Measurements from ENCODE around the gene PLCXD3. TPM values are rescaled to one million over a fixed set of nuclear protein-coding genes. Genes with fewer than 3 reads are reported as not detected.

Gene PLCXD3
- total and polyA plus RNA-seq, 10 donors, result 0.07 to 0.61 (median 0.20) TPM

DNA sequence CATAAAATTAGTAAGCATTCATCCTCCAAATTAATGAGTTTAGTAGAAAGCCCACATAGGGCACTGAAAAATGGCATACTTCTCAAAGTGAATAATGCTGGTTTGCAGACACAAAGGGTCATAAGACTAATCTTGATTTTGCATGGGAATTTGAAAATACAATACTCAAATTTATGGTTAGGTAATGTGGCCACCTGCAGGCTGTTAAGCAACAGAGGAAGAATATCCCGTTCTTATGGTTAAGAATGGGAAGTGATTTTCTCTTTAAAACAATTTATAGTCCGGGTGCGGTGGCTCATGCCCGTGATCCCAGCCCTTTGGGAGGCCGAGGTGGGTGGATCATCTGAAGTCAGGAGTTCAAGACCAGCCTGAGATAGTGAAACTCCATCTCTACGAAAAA, 9.4 kb upstream of the PLCXD3 start:
- no peaks in the 10 kb centered on the region for H3K4me1 ChIP-seq
- no peaks in the 10 kb centered on the region for H3K36me3 ChIP-seq
- no peak overlapping the region for H3K4me3 ChIP-seq
- TF ChIP-seq, protein P1, sequence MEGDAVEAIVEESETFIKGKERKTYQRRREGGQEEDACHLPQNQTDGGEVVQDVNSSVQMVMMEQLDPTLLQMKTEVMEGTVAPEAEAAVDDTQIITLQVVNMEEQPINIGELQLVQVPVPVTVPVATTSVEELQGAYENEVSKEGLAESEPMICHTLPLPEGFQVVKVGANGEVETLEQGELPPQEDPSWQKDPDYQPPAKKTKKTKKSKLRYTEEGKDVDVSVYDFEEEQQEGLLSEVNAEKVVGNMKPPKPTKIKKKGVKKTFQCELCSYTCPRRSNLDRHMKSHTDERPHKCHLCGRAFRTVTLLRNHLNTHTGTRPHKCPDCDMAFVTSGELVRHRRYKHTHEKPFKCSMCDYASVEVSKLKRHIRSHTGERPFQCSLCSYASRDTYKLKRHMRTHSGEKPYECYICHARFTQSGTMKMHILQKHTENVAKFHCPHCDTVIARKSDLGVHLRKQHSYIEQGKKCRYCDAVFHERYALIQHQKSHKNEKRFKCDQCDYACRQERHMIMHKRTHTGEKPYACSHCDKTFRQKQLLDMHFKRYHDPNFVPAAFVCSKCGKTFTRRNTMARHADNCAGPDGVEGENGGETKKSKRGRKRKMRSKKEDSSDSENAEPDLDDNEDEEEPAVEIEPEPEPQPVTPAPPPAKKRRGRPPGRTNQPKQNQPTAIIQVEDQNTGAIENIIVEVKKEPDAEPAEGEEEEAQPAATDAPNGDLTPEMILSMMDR (IDR thresholded peaks at IDR 0.05 in 8 of 11, conservative IDR thresholded peaks at IDR 0.05 in 3 of 11), result no peak
- TF ChIP-seq POLR2AphosphoS5 (IDR thresholded peaks at IDR 0.05) (no peak), POLR2A (IDR thresholded peaks at IDR 0.05) (no peak)
- intact Hi-C loops (cut with DNase I; ENCODE audit: low total_unique reads), result no loop called here
- 68 to 77% (median 73%) methylated on average over 6 of the region's 6 CpGs for WGBS, 5 donors
- no peaks in the 10 kb centered on the region for H3K9me3 ChIP-seq
- H3K27me3 ChIP-seq (replicated peaks in 1 of 7), result no peaks in the 10 kb centered on the region
- DNase-seq, result no peak
- H3K27ac ChIP-seq, result no peak overlapping the region

GRCh38 chr5:41517909-41518308, 7.5 kb upstream of the PLCXD3 start:
- no peaks in the 10 kb centered on the region for H3K36me3 ChIP-seq
- intact Hi-C loops (cut with DNase I; ENCODE audit: low total_unique reads), result no loop called here
- H3K4me1 ChIP-seq, result no peaks in the 10 kb centered on the region
- H3K27ac ChIP-seq, result no peak overlapping the region
- TF ChIP-seq POLR2AphosphoS5 (IDR thresholded peaks at IDR 0.05), result no peak
- no peak for TF ChIP-seq POLR2A (IDR thresholded peaks at IDR 0.05)
- TF ChIP-seq, protein P1 (IDR thresholded peaks at IDR 0.05 in 8 of 11, conservative IDR thresholded peaks at IDR 0.05 in 3 of 11), result no peak
- DNase-seq, result no peak
- H3K4me3 ChIP-seq, result no peak overlapping the region
- no peaks in the 10 kb centered on the region for H3K9me3 ChIP-seq
- H3K27me3 ChIP-seq (replicated peaks in 1 of 7), result no peaks in the 10 kb centered on the region

DNA sequence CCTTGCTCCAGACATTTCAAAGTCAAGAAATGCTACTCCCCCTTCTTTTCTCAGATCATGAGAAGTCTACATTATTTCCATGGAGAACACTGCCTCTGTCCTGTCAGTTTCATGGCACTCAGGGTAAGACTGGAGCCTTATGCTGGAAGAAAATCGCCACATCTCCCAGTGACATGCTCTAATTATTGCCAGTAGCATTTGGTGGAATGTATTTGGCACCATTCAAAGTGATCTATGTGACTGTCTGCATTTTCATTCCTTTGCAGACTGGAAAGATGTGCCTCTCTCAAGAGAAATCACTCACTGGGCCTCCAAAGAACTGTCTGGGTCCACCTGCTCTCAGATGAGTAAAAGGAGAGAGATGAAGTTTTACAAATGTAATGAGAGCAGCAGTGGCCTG, 840 bp upstream of the PLCXD3 start:
- H3K36me3 ChIP-seq, result no peaks in the 10 kb centered on the region
- intact Hi-C loops (cut with DNase I; ENCODE audit: low total_unique reads), result no loop called here

DNA sequence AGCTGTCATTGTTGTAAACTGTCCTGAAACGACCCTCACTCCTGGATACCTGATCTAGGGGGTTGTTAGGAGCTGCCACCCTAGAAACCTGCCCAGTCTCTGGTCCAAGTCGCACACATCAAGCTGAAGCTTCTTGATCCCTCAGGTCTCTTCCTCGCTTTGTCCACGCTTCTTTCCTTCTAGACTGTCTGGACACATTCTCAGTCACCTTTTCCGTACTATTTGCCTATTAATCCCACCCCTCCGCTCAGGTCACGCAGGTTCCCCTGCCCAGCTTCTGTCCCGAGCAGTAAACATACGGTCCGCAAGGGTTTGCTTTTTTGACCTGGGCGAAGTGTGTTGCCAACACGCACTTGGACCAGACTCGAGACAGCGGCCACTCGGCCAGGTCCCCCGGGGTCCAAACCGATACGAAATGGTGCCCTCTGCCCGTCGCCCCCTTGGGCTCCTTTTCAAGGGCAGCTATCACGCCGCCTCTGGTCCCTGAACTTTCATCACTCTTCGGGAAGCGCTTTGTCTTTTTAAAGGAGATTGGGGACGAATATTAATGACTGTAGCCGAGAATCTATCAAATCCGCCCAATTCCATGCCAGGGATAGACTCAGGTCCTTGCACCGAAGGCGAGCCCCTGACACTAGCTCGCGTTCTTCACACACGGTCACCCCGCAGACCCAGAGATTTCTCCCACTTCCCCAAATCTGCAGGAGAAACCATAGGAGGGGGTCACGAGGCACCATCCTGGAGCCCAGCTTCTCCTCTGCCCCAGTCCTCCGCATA, 814 bp downstream of the PLCXD3 start:
- 25 to 52% (median 29%) methylated on average over 29 to 35 of the region's 35 CpGs for WGBS, 5 donors
- no peak overlapping the region for H3K27ac ChIP-seq
- TF ChIP-seq, protein P1 (IDR thresholded peaks at IDR 0.05 in 8 of 11, conservative IDR thresholded peaks at IDR 0.05 in 3 of 11), result no peak
- TF ChIP-seq POLR2AphosphoS5 (IDR thresholded peaks at IDR 0.05) (no peak), POLR2A (IDR thresholded peaks at IDR 0.05) (no peak)
- no peaks in the 10 kb centered on the region for H3K9me3 ChIP-seq
- H3K4me1 ChIP-seq, result peaks cover 0 to 15% (median 5%) of the 10 kb centered on the region in 6 donors
- peak; percentile 51 for DNase-seq
- peaks cover 0 to 40% (median 15%) of the 10 kb centered on the region in 7 donors for H3K27me3 ChIP-seq (replicated peaks in 1 of 7)
- H3K36me3 ChIP-seq, result no peaks in the 10 kb centered on the region
- H3K4me3 ChIP-seq, result peak overlapping the region in 7 of 8 donors; percentile 0 to 61 (median 32)
- intact Hi-C loops (cut with DNase I; ENCODE audit: low total_unique reads), result no loop called here

More for the DNA sequence above, 840 bp upstream of the PLCXD3 start:
- Histone ChIP-seq H3K4me3 (no peak overlapping the region), H3K27ac (no peak overlapping the region), H3K4me1 (peaks cover 0 to 15% (median 5%) of the 10 kb centered on the region in 6 donors), H3K9me3 (no peaks in the 10 kb centered on the region), H3K27me3 (replicated peaks in 1 of 7) (peaks cover 0 to 40% (median 15%) of the 10 kb centered on the region in 7 donors)
- no peak for TF ChIP-seq POLR2AphosphoS5 (IDR thresholded peaks at IDR 0.05)
- TF ChIP-seq POLR2A (IDR thresholded peaks at IDR 0.05), result no peak
- TF ChIP-seq, protein P1 (IDR thresholded peaks at IDR 0.05 in 8 of 11, conservative IDR thresholded peaks at IDR 0.05 in 3 of 11), result no peak
- DNase-seq, result no peak
- WGBS, 5 donors, result 42 to 81% (median 76%) methylated on average over 1 of the region's 1 CpG

All from spleen (tissue), 11 donors.